GM21717 (cell line): ENCODE results near the gene IFNLR1.

Experiments
- ATAC-seq: cut with Tn5 transposase; IDR thresholded peaks from one replicate; pipeline ENCODE4 v1.9.1; 2021; ENCODE audit warnings: mild to moderate bottlenecking, moderate library complexity; ENCODE audit not compliant: unreplicated experiment

The IFNLR1 gene

GRCh38 chr1:24152631-24153494 lies 34.2 kb downstream of the IFNLR1 start:
- ATAC-seq = no peak

GRCh38 chr1:24151175-24151533 lies 35.9 kb downstream of the IFNLR1 start:
- ATAC-seq = no peak

GRCh38 chr1:24150234-24151174 lies 36.6 kb downstream of the IFNLR1 start:
- no peak for ATAC-seq

- no peak for ATAC-seq
Observed at GRCh38 chr1:24149866-24150233, 37.2 kb downstream of the IFNLR1 start.

- ATAC-seq = no peak
Observed at GRCh38 chr1:24147816-24148215, 39.3 kb downstream of the IFNLR1 start.

- ATAC-seq = no peak
Observed at GRCh38 chr1:24147194-24147593, 39.9 kb downstream of the IFNLR1 start.

GRCh38 chr1:24142546-24143534 lies 44.2 kb downstream of the IFNLR1 start, which contains the start of gene IL22RA1:
Gene IL22RA1, minus strand, starts transcription at chr1:24143140. Its CDS starts 58 bp downstream, at chr1:24143082.
- ATAC-seq = no peak

GRCh38 chr1:24141311-24141997 lies 45.6 kb downstream of the IFNLR1 start:
- no peak for ATAC-seq

GRCh38 chr1:24140741-24141181 lies 46.3 kb downstream of the IFNLR1 start:
- no peak for ATAC-seq

- ATAC-seq = no peak
Observed at GRCh38 chr1:24139841-24140425, 47.2 kb downstream of the IFNLR1 start.

- no peak for ATAC-seq
Observed at GRCh38 chr1:24139222-24139489, 47.9 kb downstream of the IFNLR1 start.

GRCh38 chr1:24138476-24139221 lies 48.4 kb downstream of the IFNLR1 start:
- no peak for ATAC-seq

GRCh38 chr1:24136956-24137539 lies 50.0 kb downstream of the IFNLR1 start:
- ATAC-seq = no peak

- no peak for ATAC-seq
Observed at GRCh38 chr1:24134376-24134775, 52.7 kb downstream of the IFNLR1 start.

- no peak for ATAC-seq
Observed at GRCh38 chr1:24133819-24134218, 53.3 kb downstream of the IFNLR1 start.

GRCh38 chr1:24130385-24130784 lies 56.7 kb downstream of the IFNLR1 start:
- no peak for ATAC-seq

- no peak for ATAC-seq
Observed at GRCh38 chr1:24127801-24128363, 59.2 kb downstream of the IFNLR1 start.

GRCh38 chr1:24127134-24127800 lies 59.8 kb downstream of the IFNLR1 start:
- ATAC-seq = no peak
